ENCODE data around the gene ADH7.

- TF ChIP-seq POLR2A (IDR thresholded peaks at IDR 0.05) (no peak), CTCF (IDR thresholded peaks at IDR 0.05) (no peak)
These were observed 1.3 kb upstream of the ADH7 start for GRCh38 chr4:99436462-99436861.

All from heart left ventricle (tissue), 13 donors.